HEK293 (cell line): Measurements from ENCODE around the gene ZNF710.
"Not testable (repeated sequence)": the region's sequence is repeated elsewhere in the genome, so short reads cannot be mapped to it uniquely, and the experiment has no call there.

ENCODE experiments used
- CTCF ChIA-PET: fragments of 350-600 bp; formaldehyde crosslinking; extraction: SDS; loops from one replicate; lab custom pipeline; 2021; ENCODE audit warnings: antibody characterized with exemption; lab: Yijun Ruan, JAX
- POLR2A ChIA-PET: fragments of 300-600 bp; formaldehyde crosslinking; extraction: SDS; loops from one replicate; lab custom pipeline; 2020; ENCODE audit warnings: antibody characterized with exemption, inconsistent platforms; lab: Yijun Ruan, JAX
- H3K27ac ChIP-seq: fragments of 200-500 bp; sonication (Bioruptor generic); 2 replicates; pipeline ENCODE4 v1.5.1; 2014; ENCODE audit warnings: low read depth, low read length, control low read depth, inconsistent platforms; ENCODE audit errors: extremely low read depth
- H3K36me3 ChIP-seq, 2 experiments: fragments of 200-500 bp in 1 of 2; sonication (Bioruptor generic) in 1 of 2; 1 replicate in 1 of 2; 2 replicates in 1 of 2; pipeline ENCODE4 v1.5.1; 2014 to 2017; ENCODE audit warnings: inconsistent platforms in 2 of 2, low read length in 2 of 2; ENCODE audit not compliant: control insufficient read depth in 2 of 2, insufficient read depth in 1 of 2
- H3K4me1 ChIP-seq: fragments of 200-500 bp; sonication (Bioruptor generic); 2 replicates; pipeline ENCODE4 v1.5.1; 2014; ENCODE audit warnings: mild to moderate bottlenecking, low read length, inconsistent platforms; ENCODE audit not compliant: control insufficient read depth, insufficient read depth
- H3K4me3 ChIP-seq: 2 replicates; pipeline ENCODE4 v1.5.1; 2011; ENCODE audit warnings: low read depth, mild to moderate bottlenecking, control low read depth, low read length, moderate library complexity
- H3K9me3 ChIP-seq: fragments of 200-500 bp; sonication (Bioruptor generic); 2 replicates; pipeline ENCODE4 v1.5.1; 2014; ENCODE audit warnings: low read depth, low read length, inconsistent platforms; ENCODE audit not compliant: control insufficient read depth, insufficient read depth
- GLIS1 ChIP-seq: fragments of 450-650 bp; formaldehyde crosslinking; IDR thresholded peaks from 2 replicates; pipeline ENCODE4 v1.5.1; 2016; ENCODE audit warnings: missing biosample characterization, missing genetic modification characterization
- HOXA7 ChIP-seq: sonication (generic); formaldehyde crosslinking; IDR thresholded peaks from 2 replicates; pipeline ENCODE4 v1.8.1; 2022; ENCODE audit warnings: missing genetic modification reagents, borderline replicate concordance
- HOXC10 ChIP-seq: sonication (generic); formaldehyde crosslinking; IDR thresholded peaks from 2 replicates; pipeline ENCODE4 v1.8.1; 2023; ENCODE audit warnings: mild to moderate bottlenecking, missing genetic modification reagents
- HOXD13 ChIP-seq: sonication (generic); formaldehyde crosslinking; IDR thresholded peaks from 2 replicates; pipeline ENCODE4 v1.8.0; 2022; ENCODE audit warnings: missing genetic modification reagents, borderline replicate concordance
- RBAK ChIP-seq: fragments of 450-650 bp; formaldehyde crosslinking; IDR thresholded peaks from 2 replicates; pipeline ENCODE4 v1.5.1; 2016; ENCODE audit warnings: missing biosample characterization, missing genetic modification characterization
- REPIN1 ChIP-seq: fragments of 450-650 bp; formaldehyde crosslinking; IDR thresholded peaks from 2 replicates; pipeline ENCODE4 v1.5.1; 2017; ENCODE audit warnings: missing biosample characterization, missing genetic modification characterization, low read depth
- REST ChIP-seq: fragments of 450-650 bp; formaldehyde crosslinking; IDR thresholded peaks from 2 replicates; pipeline ENCODE4 v1.5.1; 2016; ENCODE audit warnings: missing biosample characterization, missing genetic modification characterization
- SCRT2 ChIP-seq: fragments of 450-650 bp; formaldehyde crosslinking; IDR thresholded peaks from 2 replicates; pipeline ENCODE4 v1.5.1; 2016; ENCODE audit warnings: missing biosample characterization, missing genetic modification characterization
- ZEB2 ChIP-seq: fragments of 450-650 bp; formaldehyde crosslinking; IDR thresholded peaks from 2 replicates; pipeline ENCODE4 v1.5.1; 2016; ENCODE audit warnings: missing biosample characterization, missing genetic modification characterization
- ZNF146 ChIP-seq: fragments of 450-650 bp; formaldehyde crosslinking; IDR thresholded peaks from 2 replicates; pipeline ENCODE4 v1.5.1; 2016; ENCODE audit warnings: missing biosample characterization, missing genetic modification characterization
- ZNF184 ChIP-seq: fragments of 450-650 bp; IDR thresholded peaks from 2 replicates; pipeline ENCODE4 v1.5.1; 2018; ENCODE audit warnings: missing biosample characterization, mild to moderate bottlenecking, missing genetic modification characterization
- ZNF19 ChIP-seq: fragments of 450-650 bp; formaldehyde crosslinking; IDR thresholded peaks from 2 replicates; pipeline ENCODE4; 2016; ENCODE audit warnings: missing biosample characterization, missing genetic modification characterization, low read depth
- ZNF211 ChIP-seq: fragments of 450-650 bp; formaldehyde crosslinking; IDR thresholded peaks from 2 replicates; pipeline ENCODE4 v1.5.1; 2016; ENCODE audit warnings: low read depth, missing biosample characterization, missing genetic modification characterization
- ZNF350 ChIP-seq: fragments of 450-650 bp; formaldehyde crosslinking; IDR thresholded peaks from 2 replicates; pipeline ENCODE4 v1.5.0; 2017; ENCODE audit warnings: missing biosample characterization, mild to moderate bottlenecking, missing genetic modification characterization
- ZNF37A ChIP-seq: fragments of 450-650 bp; IDR thresholded peaks from 2 replicates; pipeline ENCODE4 v1.5.1; 2018; ENCODE audit warnings: missing biosample characterization, missing genetic modification characterization
- ZNF404 ChIP-seq: fragments of 450-650 bp; formaldehyde crosslinking; IDR thresholded peaks from 2 replicates; pipeline ENCODE4 v1.5.1; 2017; ENCODE audit warnings: missing biosample characterization, missing genetic modification characterization
- ZNF48 ChIP-seq: fragments of 450-650 bp; formaldehyde crosslinking; IDR thresholded peaks from 2 replicates; pipeline ENCODE4 v1.5.1; 2016; ENCODE audit warnings: missing biosample characterization, missing genetic modification characterization
- ZNF530 ChIP-seq: fragments of 450-650 bp; formaldehyde crosslinking; IDR thresholded peaks from 2 replicates; pipeline ENCODE4 v1.5.1; 2016; ENCODE audit warnings: low read depth, missing biosample characterization, missing genetic modification characterization
- ZNF830 ChIP-seq: fragments of 450-650 bp; IDR thresholded peaks from 2 replicates; pipeline ENCODE4 v1.5.0; 2018; ENCODE audit warnings: missing biosample characterization, missing genetic modification characterization, low read depth, mild to moderate bottlenecking, moderate library complexity
- TF ChIP-seq, protein P1 (sequence below): fragments of 450-650 bp; formaldehyde crosslinking; IDR thresholded peaks from 2 replicates; pipeline ENCODE4 v1.5.1; 2016; ENCODE audit warnings: missing biosample characterization, missing genetic modification characterization
- TF ChIP-seq, protein P2 (sequence below): fragments of 450-650 bp; formaldehyde crosslinking; IDR thresholded peaks from 2 replicates; pipeline ENCODE4 v1.5.1; 2016; ENCODE audit warnings: missing biosample characterization, missing genetic modification characterization

The ZNF710 gene

DNA sequence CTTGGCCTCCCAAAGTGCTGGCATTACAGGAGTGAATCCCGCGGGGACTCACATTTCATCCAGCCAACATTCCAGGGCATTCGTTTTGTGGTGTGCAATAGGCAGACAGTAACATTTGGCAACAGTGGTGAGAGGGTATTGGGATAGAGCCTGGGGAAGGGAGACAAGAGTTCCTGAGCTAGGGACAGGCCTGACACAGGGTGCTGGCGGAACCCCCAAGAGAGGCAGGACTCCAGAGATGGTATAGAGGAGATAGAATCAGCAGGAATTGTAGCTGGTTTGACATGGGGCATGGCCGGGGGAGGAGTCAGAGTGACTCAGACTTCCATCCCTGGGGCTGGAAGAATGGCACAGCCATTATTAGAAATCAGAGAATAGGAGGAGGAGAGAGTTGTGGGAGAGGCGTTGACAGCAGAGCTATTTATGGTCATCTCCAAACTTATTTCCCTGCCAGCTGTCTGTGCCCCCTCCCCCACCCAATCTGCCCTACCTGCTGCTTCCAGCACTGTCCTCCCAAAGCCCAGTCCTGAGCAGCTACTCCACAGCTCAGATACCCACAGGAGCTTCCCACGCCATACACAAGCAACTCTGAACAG lies 105.5 kb downstream of the ZNF710 start (continued):
- TF ChIP-seq REST (tag by site-specific recombination) = no peak
- no peak for TF ChIP-seq HOXD13
- TF ChIP-seq ZNF184 = no peak
- TF ChIP-seq ZNF19 (tag by site-specific recombination) = no peak

DNA sequence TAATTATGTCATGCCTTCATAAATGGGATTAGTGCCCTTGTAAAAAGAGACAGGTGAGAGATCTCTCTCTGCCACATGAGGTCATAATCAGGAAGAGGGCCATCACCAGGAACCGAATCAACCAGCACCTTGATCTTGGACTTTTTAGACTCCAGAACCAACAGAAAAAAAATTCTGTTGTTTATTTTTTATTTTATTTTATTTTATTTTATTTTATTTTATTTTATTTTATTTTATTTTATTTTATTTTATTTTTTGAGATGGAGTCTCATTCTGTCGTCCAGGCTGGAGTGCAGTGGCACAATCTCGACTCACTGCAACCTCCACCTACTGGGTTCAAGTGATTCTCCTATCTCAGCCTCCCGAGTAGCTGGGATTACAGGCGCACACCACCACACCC lies 106.9 kb downstream of the ZNF710 start:
- H3K36me3 ChIP-seq, CTCF ChIA-PET, H3K27ac ChIP-seq, H3K9me3 ChIP-seq, H3K4me3 ChIP-seq, H3K4me1 ChIP-seq: not testable (repeated sequence)
- POLR2A ChIA-PET = interaction anchor here (1.8 kb wide), 1 partner anchor 104 kb away, joined by 5 read pairs; no protein-coding TSS in a partner anchor

DNA sequence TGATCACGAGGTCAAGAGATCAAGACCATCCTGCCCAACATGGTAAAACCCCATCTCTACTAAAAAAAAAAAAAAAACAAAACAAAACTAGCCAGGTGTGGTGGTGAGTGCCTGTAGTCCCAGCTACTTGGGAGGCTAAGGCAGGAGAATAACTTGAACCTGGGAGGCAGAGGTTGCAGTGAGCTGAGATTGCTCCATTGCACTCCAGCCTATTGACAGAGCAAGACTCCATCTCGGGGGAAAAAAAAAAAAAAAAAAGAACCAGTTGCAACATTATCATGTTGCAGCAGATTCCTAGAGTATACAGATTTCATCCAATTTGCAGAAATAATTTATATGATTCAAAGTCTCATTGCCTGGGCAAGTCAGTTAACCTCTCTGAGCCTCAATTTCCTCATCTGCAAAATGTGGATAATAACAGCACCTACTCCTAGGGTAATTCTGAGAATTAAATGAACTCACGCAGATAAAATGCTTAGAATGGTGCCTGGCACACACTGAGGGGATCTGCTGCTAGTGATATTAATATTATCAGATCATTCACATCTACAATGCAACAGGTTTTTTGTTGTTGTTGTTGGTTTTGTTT lies 108.1 kb downstream of the ZNF710 start:
- H3K9me3 ChIP-seq, H3K27ac ChIP-seq, H3K4me1 ChIP-seq, H3K36me3 ChIP-seq, CTCF ChIA-PET, H3K4me3 ChIP-seq: not testable (repeated sequence)
- POLR2A ChIA-PET = interaction anchor here (0.7 kb wide), 1 partner anchor 75 kb away, joined by 3 read pairs; no protein-coding TSS in a partner anchor

DNA sequence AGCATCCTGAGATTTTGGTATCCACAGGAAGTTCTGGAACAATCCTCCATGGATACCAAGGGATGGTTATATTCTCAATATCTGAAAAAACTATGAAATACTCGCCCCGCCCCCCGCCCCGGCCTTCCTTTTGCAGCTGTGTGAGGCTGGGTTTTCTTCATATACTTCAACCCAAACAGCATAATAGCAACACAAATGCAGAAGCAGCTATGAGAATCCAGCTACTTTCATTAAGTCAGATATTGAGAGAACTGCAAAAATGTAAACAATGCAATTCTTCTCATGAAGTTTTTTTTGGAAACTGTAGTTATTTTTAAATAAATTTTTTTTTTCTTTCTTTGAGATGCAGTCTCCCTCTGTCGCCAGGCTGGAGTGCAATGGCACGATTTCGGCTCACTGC lies 112.0 kb downstream of the ZNF710 start:
- no peak overlapping the region for H3K4me3 ChIP-seq
- ChIA-PET CTCF (interaction anchor here (0.7 kb wide), 1 partner anchor 128 kb away, joined by 3 read pairs; no protein-coding TSS in a partner anchor), POLR2A (no interaction called here)
- H3K9me3 ChIP-seq = no peaks in the 10 kb centered on the region
- no peak overlapping the region for H3K27ac ChIP-seq
- H3K4me1 ChIP-seq = no peaks in the 10 kb centered on the region
- H3K36me3 ChIP-seq = no peaks in the 10 kb centered on the region
- TF ChIP-seq ZNF211 (tag by site-specific recombination) (no peak), RBAK (tag by site-specific recombination) (no peak), ZNF146 (no peak), ZNF48 (tag by site-specific recombination) (no peak), HOXA7 (CRISPR knock-in tag) (no peak), REPIN1 (tag by site-specific recombination) (no peak), ZNF404 (no peak), GLIS1 (tag by site-specific recombination) (no peak), ZNF530 (no peak), ZNF37A (tag by site-specific recombination) (no peak), SCRT2 (tag by site-specific recombination) (no peak), HOXC10 (CRISPR knock-in tag) (no peak), ZEB2 (tag by site-specific recombination) (no peak), ZNF350 (no peak), ZNF830 (tag by site-specific recombination) (no peak)
- TF ChIP-seq, protein P1, sequence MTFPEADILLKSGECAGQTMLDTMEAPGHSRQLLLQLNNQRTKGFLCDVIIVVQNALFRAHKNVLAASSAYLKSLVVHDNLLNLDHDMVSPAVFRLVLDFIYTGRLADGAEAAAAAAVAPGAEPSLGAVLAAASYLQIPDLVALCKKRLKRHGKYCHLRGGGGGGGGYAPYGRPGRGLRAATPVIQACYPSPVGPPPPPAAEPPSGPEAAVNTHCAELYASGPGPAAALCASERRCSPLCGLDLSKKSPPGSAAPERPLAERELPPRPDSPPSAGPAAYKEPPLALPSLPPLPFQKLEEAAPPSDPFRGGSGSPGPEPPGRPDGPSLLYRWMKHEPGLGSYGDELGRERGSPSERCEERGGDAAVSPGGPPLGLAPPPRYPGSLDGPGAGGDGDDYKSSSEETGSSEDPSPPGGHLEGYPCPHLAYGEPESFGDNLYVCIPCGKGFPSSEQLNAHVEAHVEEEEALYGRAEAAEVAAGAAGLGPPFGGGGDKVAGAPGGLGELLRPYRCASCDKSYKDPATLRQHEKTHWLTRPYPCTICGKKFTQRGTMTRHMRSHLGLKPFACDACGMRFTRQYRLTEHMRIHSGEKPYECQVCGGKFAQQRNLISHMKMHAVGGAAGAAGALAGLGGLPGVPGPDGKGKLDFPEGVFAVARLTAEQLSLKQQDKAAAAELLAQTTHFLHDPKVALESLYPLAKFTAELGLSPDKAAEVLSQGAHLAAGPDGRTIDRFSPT (tag by site-specific recombination) = no peak
- TF ChIP-seq, protein P2, sequence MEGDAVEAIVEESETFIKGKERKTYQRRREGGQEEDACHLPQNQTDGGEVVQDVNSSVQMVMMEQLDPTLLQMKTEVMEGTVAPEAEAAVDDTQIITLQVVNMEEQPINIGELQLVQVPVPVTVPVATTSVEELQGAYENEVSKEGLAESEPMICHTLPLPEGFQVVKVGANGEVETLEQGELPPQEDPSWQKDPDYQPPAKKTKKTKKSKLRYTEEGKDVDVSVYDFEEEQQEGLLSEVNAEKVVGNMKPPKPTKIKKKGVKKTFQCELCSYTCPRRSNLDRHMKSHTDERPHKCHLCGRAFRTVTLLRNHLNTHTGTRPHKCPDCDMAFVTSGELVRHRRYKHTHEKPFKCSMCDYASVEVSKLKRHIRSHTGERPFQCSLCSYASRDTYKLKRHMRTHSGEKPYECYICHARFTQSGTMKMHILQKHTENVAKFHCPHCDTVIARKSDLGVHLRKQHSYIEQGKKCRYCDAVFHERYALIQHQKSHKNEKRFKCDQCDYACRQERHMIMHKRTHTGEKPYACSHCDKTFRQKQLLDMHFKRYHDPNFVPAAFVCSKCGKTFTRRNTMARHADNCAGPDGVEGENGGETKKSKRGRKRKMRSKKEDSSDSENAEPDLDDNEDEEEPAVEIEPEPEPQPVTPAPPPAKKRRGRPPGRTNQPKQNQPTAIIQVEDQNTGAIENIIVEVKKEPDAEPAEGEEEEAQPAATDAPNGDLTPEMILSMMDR = no peak
